GM12878 (cell line): ENCODE measurements around the gene ZNF385A.

Experiments
- BHLHE40 ChIP-seq, 2 experiments: fragments of 450-650 bp in 1 of 2; IDR thresholded peaks; 2 replicates each; pipeline ENCODE4 v1.6.1; 2011 to 2017; ENCODE audit warnings: low read depth in 2 of 2, borderline replicate concordance in 1 of 2, improper control_type of control experiment in 1 of 2, low read length in 1 of 2, mild to moderate bottlenecking in 1 of 2
- EED ChIP-seq: sonication (generic); IDR thresholded peaks from 2 replicates; pipeline ENCODE4 v1.6.1; 2016; ENCODE audit warnings: antibody characterized with exemption, low read depth
- ESRRA ChIP-seq: IDR thresholded peaks from 2 replicates; pipeline ENCODE4 v1.6.1; 2012; ENCODE audit warnings: mild to moderate bottlenecking, low read length, improper control_type of control experiment
- FOXM1 ChIP-seq: IDR thresholded peaks from 2 replicates; pipeline ENCODE4 v1.6.1; 2012; ENCODE audit warnings: low read depth, mild to moderate bottlenecking, inconsistent platforms, low read length, moderate library complexity
- GABPA ChIP-seq: IDR thresholded peaks from 2 replicates; pipeline ENCODE4 v1.6.1; 2014; ENCODE audit warnings: antibody characterized with exemption, low read depth, mild to moderate bottlenecking, inconsistent platforms
- MYC ChIP-seq: IDR thresholded peaks from 2 replicates; pipeline ENCODE4 v1.6.1; 2011; ENCODE audit warnings: mild to moderate bottlenecking, low read length, moderate library complexity, inconsistent platforms; ENCODE audit not compliant: insufficient read depth, insufficient replicate concordance, insufficient read length, severe bottlenecking
- POLR2A ChIP-seq: IDR thresholded peaks from 2 replicates; pipeline ENCODE4 v1.6.1; 2011; ENCODE audit warnings: low read depth, mild to moderate bottlenecking, low read length
- POLR2AphosphoS5 ChIP-seq: IDR thresholded peaks from 2 replicates; pipeline ENCODE4 v1.6.1; 2011; ENCODE audit warnings: mild to moderate bottlenecking, low read length, inconsistent platforms
- SPI1 ChIP-seq: IDR thresholded peaks from 2 replicates; pipeline ENCODE4 v1.6.1; 2011; ENCODE audit warnings: low read depth, mild to moderate bottlenecking, low read length, moderate library complexity, borderline replicate concordance; ENCODE audit not compliant: insufficient read depth
- TAF1 ChIP-seq: IDR thresholded peaks from 2 replicates; pipeline ENCODE4 v1.6.1; 2011; ENCODE audit warnings: mild to moderate bottlenecking, low read depth, low read length, borderline replicate concordance
- TCF12 ChIP-seq: IDR thresholded peaks from 2 replicates; pipeline ENCODE4 v1.6.1; 2011; ENCODE audit warnings: low read depth, mild to moderate bottlenecking, low read length
- TF ChIP-seq, protein P1 (sequence below), 3 experiments: IDR thresholded peaks in 2 of 3; conservative IDR thresholded peaks in 1 of 3; 2 replicates each; pipeline ENCODE4 v1.5.1; 2011; ENCODE audit warnings: low read depth in 3 of 3, low read length in 3 of 3, mild to moderate bottlenecking in 3 of 3, control low read depth in 2 of 3, moderate library complexity in 2 of 3, inconsistent platforms in 1 of 3, mixed read lengths in 1 of 3; ENCODE audit not compliant: control insufficient read depth in 2 of 3, insufficient read depth in 1 of 3; ENCODE audit errors: extremely low read depth in 1 of 3

DNA sequence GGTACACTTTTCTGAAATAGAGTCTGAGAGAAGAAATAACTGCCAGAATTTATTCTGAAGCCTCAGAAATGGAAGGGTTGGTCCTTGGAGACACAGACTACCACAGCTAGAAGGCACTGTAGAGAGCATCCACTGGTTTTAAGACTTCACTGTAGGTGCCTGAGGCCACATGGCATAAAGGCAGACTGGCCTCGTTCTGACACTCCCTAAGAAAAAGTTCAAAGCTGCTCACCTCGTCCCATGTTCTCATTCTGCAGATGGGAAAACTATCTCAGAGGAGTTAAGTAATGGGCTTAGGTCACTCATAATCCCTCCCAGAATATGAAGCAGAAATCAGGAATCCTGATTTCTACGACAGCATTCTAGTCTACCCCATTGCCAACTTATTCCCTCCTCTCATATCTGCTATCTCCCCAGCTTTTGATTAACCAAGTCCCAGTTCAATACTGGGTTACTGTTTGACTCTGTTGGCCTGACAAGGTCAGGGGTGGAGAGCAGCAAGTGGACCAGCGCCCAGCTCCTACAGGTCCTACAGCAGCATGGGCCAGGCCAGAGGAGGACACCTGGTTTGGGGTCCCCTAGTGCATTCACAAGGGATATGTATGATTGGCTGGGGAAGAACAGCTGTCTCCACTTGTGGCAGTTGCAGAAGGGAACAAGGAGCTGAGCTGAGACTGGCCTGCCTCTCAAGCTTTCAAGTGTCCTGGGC, 30.8 kb upstream of the ZNF385A start:
- TF ChIP-seq SPI1 (no peak), MYC (no peak), TAF1 (no peak), ESRRA (no peak), POLR2AphosphoS5 (no peak), TCF12 (no peak), FOXM1 (no peak), POLR2A (no peak), EED (no peak), GABPA (no peak), BHLHE40 (IDR thresholded peaks at IDR 0.05; ENCODE audit: borderline replicate concordance in 1 of 2, low read depth in 2 of 2, low read length in 1 of 2) (no peak)
- TF ChIP-seq, protein P1, sequence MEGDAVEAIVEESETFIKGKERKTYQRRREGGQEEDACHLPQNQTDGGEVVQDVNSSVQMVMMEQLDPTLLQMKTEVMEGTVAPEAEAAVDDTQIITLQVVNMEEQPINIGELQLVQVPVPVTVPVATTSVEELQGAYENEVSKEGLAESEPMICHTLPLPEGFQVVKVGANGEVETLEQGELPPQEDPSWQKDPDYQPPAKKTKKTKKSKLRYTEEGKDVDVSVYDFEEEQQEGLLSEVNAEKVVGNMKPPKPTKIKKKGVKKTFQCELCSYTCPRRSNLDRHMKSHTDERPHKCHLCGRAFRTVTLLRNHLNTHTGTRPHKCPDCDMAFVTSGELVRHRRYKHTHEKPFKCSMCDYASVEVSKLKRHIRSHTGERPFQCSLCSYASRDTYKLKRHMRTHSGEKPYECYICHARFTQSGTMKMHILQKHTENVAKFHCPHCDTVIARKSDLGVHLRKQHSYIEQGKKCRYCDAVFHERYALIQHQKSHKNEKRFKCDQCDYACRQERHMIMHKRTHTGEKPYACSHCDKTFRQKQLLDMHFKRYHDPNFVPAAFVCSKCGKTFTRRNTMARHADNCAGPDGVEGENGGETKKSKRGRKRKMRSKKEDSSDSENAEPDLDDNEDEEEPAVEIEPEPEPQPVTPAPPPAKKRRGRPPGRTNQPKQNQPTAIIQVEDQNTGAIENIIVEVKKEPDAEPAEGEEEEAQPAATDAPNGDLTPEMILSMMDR (IDR thresholded peaks at IDR 0.05 in 2 of 3, conservative IDR thresholded peaks at IDR 0.05 in 1 of 3; ENCODE audit: control insufficient read depth in 2 of 3, extremely low read depth in 1 of 3, insufficient read depth in 1 of 3, low read depth in 3 of 3, low read length in 3 of 3): no peak
